ENCODE data around the gene SULT1A1. TPM values are rescaled to one million over a fixed set of nuclear protein-coding genes. Genes with fewer than 3 reads are reported as not detected.

SULT1A1 gene
- total and polyA plus RNA-seq, 2 of the 4 experiments (the other 2 are of a cell fraction) = 1.2 to 1.6 TPM

GRCh38 chr16:28572696-28573510 lies 36.9 kb downstream of the SULT1A1 start:
- dilution Hi-C loops (cut with HindIII; ENCODE audit: low sequenced_read_pairs, unreplicated experiment) (no loop called here), in situ Hi-C loops (cut with MboI; ENCODE audit: low sequenced_read_pairs) (no loop called here), intact Hi-C loops (cut with micrococcal nuclease) (no loop called here)
- Histone ChIP-seq H2BK120ac (ENCODE audit: low read depth, low read length) (no peak overlapping the region), H4K5ac (ENCODE audit: low read depth, low read length) (peak overlapping the region; percentile 1; the same call in 1 of the 2 replicates), H3K36me3 (ENCODE audit: control insufficient read depth, insufficient read depth, low read length) (no peaks in the 10 kb centered on the region), H3K9ac (ENCODE audit: low read depth, low read length) (no peak overlapping the region), H3K56ac (ENCODE audit: extremely low read depth, insufficient read depth, low read length) (no peak overlapping the region), H3K23ac (ENCODE audit: low read depth, low read length) (no peak overlapping the region), H2AK9ac (replicated peaks; ENCODE audit: low read depth, low read length, poor library complexity) (no peak overlapping the region), H3K9me1 (ENCODE audit: insufficient read depth, low read length) (no peaks in the 10 kb centered on the region; the same call in 1 of the 2 replicates), H3K18ac (ENCODE audit: low read depth, low read length) (no peak overlapping the region), H4K8ac (ENCODE audit: low read depth in 2 of 2, low read length in 2 of 2) (peak overlapping the region in 1 of 2 experiments; percentile 50; a peak in 2 of 4 replicates), H2AK5ac (ENCODE audit: low read depth, low read length) (no peak overlapping the region), H3K14ac (replicated peaks; ENCODE audit: low read depth, low read length) (no peak overlapping the region), H3K4ac (ENCODE audit: low read depth, low read length) (no peak overlapping the region), H2BK20ac (ENCODE audit: low read depth, low read length) (no peak overlapping the region), H3K27me3 (ENCODE audit: control insufficient read depth, insufficient read depth, low read length) (no peaks in the 10 kb centered on the region), H2BK5ac (ENCODE audit: low read depth, low read length, poor library complexity, severe bottlenecking) (no peak overlapping the region), H4K91ac (ENCODE audit: insufficient read depth, low read depth, low read length) (no peak overlapping the region), H3K79me1 (ENCODE audit: low read depth in 1 of 2, low read length in 2 of 2) (peaks cover 6 to 11% of the 10 kb centered on the region in 2 experiments; a peak in 2 of 4 replicates), H3K4me3 (ENCODE audit: insufficient read depth, low read depth, low read length) (no peak overlapping the region), H3K27ac (ENCODE audit: insufficient read depth, low read length) (no peak overlapping the region), H4K20me1 (ENCODE audit: insufficient read depth, low read length) (no peaks in the 10 kb centered on the region), H2BK15ac (ENCODE audit: low read depth, low read length) (no peak overlapping the region), H3K4me2 (ENCODE audit: low read depth, low read length) (peak overlapping the region; percentile 27; the same call in 1 of the 2 replicates), H3K9me3 (ENCODE audit: control insufficient read depth, insufficient read depth, low read length) (no peaks in the 10 kb centered on the region), H3K4me1 (ENCODE audit: control insufficient read depth, insufficient read depth, low read length) (peaks cover 9% of the 10 kb centered on the region), H2AFZ (replicated peaks; ENCODE audit: low read length, poor library complexity) (peak overlapping the region; percentile 71)
- ChIA-PET POLR2A (ENCODE audit: unreplicated experiment) (no interaction called here), CTCF (no interaction called here)
- TF ChIP-seq MXI1 (IDR thresholded peaks at IDR 0.05; ENCODE audit: borderline replicate concordance, low read depth, low read length) (no peak), FOS (IDR thresholded peaks at IDR 0.05; ENCODE audit: low read depth, low read length) (no peak), MAFK (IDR thresholded peaks at IDR 0.05; ENCODE audit: low read depth, low read length) (no peak), NFE2L2 (IDR thresholded peaks at IDR 0.05; ENCODE audit: low read depth, low read length) (no peak), RFX5 (IDR thresholded peaks at IDR 0.05; ENCODE audit: low read depth, low read length) (no peak), BHLHE40 (IDR thresholded peaks at IDR 0.05; ENCODE audit: low read depth, low read length) (no peak), ELK1 (IDR thresholded peaks at IDR 0.05; ENCODE audit: borderline replicate concordance, low read depth, low read length) (no peak)
- TF ChIP-seq, protein P1, sequence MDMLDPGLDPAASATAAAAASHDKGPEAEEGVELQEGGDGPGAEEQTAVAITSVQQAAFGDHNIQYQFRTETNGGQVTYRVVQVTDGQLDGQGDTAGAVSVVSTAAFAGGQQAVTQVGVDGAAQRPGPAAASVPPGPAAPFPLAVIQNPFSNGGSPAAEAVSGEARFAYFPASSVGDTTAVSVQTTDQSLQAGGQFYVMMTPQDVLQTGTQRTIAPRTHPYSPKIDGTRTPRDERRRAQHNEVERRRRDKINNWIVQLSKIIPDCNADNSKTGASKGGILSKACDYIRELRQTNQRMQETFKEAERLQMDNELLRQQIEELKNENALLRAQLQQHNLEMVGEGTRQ (IDR thresholded peaks at IDR 0.05; ENCODE audit: low read depth, low read length) = no peak
- 32% methylated on average over 5 of the region's 15 CpGs; no CpG with 5 or more reads in 1 of the 2 experiments for WGBS, 2 experiments (ENCODE audit: extremely low coverage in 2 of 2, insufficient read length in 1 of 2)
- no TSS peak for BruUV-seq (replicated peaks)
- ATAC-seq (ENCODE audit: low read depth) = peak; percentile 73
- DNase-seq = peak; percentile 14

All from IMR-90 (cell line).